Adipose tissue (tissue), 3 donors: ENCODE results near the gene PRG3. TPM values are rescaled to one million over a fixed set of nuclear protein-coding genes. Genes with fewer than 3 reads are reported as not detected.
"Not testable (repeated sequence)": the region's sequence is repeated elsewhere in the genome, so short reads cannot be mapped to it uniquely, and the experiment has no call there.

Experiments used
- H3K27ac ChIP-seq: one replicate; pipeline ENCODE4 v1.5.1; 2013; ENCODE audit warnings: low read depth, low read length
- WGBS, 3 donors: extraction: QIAGEN DNeasy Blood & Tissue Kit; methylation state at CpG; one replicate each; pipeline ENCODE4 v1.1.7; 2013; 5-methylcytosine and 5-hydroxymethylcytosine counted together
- polyA plus RNA-seq, 3 donors: library from polyadenylated mRNA; stranded (reverse); fragments of 200-250 nt; gene quantifications; one replicate each; pipeline ENCODE4 v1.2.3, GENCODE V29; 2013
- donor health status: healthy with polysubstance abuse.
- donor health status: Bipolar disorder and iron deficiency.
- donor health status: healthy.

The PRG3 gene
- polyA plus RNA-seq, 3 donors: not detected

- no peak overlapping the region for H3K27ac ChIP-seq
These were observed 29.3 kb upstream of the PRG3 start for GRCh38 chr11:57410287-57410686.

- 85 to 92% (median 88%) methylated on average over 18 of the region's 18 CpGs for WGBS, 3 donors
- no peak overlapping the region for H3K27ac ChIP-seq
These were observed 28.6 kb upstream of the PRG3 start for GRCh38 chr11:57409321-57410100.

GRCh38 chr11:57408771-57409170, 27.8 kb upstream of the PRG3 start:
- 61 to 65% (median 62%) methylated on average over 2 of the region's 2 CpGs for WGBS, 3 donors
- H3K27ac ChIP-seq: no peak overlapping the region

GRCh38 chr11:57407941-57408475, 27.1 kb upstream of the PRG3 start:
- no peak overlapping the region for H3K27ac ChIP-seq
- 93 to 95% (median 94%) methylated on average over 8 of the region's 8 CpGs for WGBS, 3 donors

DNA sequence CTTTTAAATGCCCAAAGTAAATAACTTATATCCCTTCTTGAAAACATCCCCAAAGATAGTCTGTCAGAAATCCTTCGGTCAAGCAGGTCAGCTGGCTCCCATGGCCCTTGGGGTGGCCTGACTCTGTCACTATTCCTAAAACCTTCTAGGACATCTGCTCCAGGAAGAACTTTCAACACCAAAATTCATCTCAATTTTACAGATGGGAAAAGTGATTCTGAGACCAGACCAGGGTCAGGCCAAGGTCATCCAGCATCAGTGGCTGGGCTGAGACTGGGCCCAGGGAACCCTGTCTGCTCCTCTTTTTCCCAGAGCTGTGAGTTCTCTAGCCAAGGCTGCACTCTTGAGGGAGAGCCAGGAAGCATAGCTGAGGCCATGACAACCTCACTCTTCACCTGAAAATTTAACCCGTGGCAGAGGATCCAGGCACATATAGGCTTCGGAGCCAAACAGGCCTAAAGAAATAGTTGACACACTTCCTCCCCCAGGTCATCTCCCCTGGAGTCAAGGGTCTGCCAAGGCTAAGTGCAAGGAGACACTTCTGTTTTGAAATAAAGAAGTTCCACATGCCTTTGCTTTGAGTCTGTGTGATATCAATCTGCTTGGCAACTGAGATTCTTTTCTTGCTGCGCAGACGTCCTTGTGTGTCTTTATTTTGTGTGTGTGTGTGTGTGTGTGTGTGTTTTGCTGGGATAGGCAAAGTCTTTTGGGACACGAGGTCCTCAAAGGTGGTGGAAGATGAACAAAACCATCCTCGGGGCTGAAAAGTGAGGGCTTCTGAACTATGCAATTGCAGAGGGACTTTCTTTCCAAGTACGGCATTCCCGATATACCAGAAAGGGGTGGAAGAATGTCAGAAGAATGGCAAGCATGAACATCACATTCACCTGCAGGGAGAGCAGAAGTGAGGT, 26.3 kb upstream of the PRG3 start:
- no peak overlapping the region for H3K27ac ChIP-seq
- 65 to 80% (median 74%) methylated on average over 9 of the region's 9 CpGs for WGBS, 3 donors

GRCh38 chr11:57406337-57406904, 25.5 kb upstream of the PRG3 start:
- 29 to 72% (median 39%) methylated on average over 4 of the region's 4 CpGs for WGBS, 3 donors
- H3K27ac ChIP-seq: no peak overlapping the region

GRCh38 chr11:57405271-57405860, 24.4 kb upstream of the PRG3 start:
- no peak overlapping the region for H3K27ac ChIP-seq
- WGBS, 3 donors: 77 to 89% (median 79%) methylated on average over 4 of the region's 4 CpGs

DNA sequence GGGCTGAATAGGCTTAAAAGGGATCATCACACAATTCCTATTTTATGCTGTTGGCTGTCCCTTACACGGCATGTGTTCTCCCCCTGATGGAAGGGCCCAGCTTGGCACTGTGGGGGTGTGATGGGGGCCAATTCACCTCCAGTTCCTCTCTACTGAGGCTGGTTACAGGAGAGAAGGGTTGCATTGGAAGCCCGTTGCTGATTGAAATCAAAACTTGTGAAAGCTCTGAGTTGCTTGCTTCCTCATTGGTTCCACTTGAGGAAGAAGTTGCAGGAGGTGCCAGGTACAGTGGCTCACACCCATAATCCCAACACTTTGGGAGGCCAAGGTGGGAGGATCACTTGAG, 22.8 kb upstream of the PRG3 start:
- WGBS, 3 donors: 65 to 78% (median 68%) methylated on average over 2 of the region's 2 CpGs
- H3K27ac ChIP-seq: no peak overlapping the region

DNA sequence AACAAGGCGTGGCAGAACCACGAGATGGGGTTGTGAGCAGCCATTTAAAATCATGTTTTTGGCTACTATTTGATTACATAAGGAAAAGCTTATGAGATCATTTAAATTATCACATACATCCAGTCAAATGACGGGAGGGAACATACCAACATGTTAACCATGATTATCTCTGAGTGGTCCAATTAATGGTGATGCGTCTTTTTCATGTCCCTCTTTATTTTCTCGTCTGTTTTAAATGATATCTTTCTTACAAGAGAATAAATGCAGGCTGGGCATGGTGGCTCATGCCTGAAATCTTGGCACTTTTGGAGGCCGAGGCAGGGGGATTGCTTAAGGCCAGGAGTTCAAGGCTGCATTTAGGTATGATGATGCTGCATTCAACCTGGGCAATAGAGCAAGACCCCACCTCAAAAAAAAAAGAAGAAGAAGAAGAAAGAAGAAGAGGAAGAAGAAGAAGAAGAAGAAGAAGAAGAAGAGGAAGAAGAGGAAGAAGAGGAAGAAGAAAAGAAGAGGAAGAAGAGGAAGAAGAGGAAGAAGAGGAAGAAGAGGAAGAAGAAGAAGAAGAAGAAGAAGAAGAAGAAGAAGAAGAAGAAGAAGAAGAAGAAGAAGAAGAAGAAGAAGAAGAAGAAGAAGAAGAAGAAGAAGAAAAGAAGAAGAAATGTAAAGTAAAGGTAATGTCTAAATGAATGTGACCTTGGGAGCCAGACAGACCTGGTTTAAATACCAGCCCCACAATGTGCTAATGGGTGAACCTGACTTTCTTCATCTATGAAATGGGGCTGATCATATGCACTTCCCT, 22.3 kb upstream of the PRG3 start:
- 84 to 87% (median 86%) methylated on average over 6 of the region's 6 CpGs for WGBS, 3 donors
- not testable (repeated sequence) for H3K27ac ChIP-seq

DNA sequence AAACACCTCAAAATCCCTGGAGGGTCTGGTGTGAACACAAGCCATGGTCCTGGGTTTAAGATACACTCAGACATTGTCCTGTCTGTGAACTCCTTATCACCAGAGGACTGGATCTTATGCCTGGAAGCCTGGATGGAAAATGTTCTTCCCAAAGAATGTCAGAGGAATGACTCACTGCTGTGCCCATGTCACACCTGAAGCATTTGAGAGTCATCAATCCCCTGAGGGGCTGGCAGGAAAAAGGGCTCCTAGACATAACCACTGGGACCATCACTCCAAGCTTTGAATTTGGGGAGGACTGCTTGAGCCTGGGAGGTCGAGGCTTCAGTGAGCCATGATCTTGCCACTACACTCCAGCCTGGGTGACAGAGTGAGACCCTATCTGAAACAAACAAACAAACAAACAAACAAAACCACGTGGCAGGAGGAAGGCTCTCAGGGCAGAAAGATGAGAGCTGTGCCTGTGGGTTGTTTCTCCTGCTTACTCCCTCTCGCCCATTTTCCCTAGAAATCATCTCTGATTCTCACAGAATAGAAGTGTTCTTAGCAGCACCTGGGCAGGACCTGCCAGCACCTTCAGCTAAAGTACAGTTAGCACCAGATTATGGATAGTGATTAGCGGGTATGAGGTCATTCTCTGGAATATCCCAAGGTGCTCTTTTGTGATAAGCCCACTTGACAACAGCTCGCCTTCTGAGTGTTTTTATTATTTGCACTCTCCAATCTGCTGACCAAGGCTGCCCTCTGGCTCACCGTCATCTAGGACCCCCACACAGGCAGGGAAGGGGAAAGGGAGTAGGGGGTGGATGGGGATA, 21.4 kb upstream of the PRG3 start:
- no peak overlapping the region for H3K27ac ChIP-seq
- WGBS, 3 donors: 49 to 77% (median 73%) methylated on average over 6 of the region's 6 CpGs

DNA sequence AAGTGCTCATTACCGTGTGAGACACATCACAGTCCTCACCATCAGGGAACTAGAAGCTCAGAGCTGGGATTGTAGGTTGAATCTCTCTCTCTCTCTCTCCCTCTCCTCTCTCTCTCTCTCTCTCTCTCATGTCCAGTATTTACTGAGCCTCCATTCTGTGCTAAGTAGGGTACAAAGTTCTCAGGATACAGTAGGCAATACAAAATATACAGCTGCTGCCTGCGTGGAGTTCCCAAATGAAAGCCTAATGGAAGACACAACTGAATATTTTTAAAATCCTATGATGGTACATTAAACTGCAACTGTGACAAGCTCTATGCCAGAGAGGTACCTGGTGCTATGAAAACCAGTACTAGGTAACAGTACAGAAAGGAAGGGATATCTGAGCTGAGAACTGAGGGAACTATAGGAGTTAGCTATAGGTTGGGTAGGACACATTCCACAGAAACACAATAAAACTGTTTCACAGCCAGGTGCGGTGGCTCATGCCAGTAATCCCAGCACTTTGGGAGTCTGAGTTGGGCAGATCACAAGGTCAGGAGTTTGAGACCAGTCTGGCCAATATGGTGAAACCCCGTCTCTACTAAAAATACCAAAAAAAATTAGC, 19.1 kb upstream of the PRG3 start:
- no peak overlapping the region for H3K27ac ChIP-seq
- 72 to 92% (median 92%) methylated on average over 4 of the region's 4 CpGs for WGBS, 3 donors

DNA sequence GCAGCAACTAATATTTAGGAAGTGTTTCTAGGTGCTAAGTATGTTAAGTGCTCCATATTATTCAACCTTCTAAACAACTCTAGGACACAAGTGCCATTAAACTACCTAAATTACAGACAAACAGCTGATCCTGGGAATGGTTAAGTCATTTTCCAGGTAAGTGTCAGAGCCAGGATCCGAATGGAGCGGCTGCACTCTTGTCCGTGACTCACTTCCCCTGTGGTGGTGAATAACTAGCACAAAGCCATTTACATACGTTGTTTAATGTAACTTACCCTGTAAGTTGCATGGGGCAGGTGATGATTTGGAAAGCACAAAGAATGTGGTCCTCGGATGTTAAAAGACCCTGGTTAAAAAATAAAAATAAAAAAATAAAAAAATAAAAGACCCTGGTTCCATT, 18.3 kb upstream of the PRG3 start:
- WGBS, 3 donors: 67 to 88% (median 68%) methylated on average over 5 of the region's 5 CpGs
- H3K27ac ChIP-seq: no peak overlapping the region

DNA sequence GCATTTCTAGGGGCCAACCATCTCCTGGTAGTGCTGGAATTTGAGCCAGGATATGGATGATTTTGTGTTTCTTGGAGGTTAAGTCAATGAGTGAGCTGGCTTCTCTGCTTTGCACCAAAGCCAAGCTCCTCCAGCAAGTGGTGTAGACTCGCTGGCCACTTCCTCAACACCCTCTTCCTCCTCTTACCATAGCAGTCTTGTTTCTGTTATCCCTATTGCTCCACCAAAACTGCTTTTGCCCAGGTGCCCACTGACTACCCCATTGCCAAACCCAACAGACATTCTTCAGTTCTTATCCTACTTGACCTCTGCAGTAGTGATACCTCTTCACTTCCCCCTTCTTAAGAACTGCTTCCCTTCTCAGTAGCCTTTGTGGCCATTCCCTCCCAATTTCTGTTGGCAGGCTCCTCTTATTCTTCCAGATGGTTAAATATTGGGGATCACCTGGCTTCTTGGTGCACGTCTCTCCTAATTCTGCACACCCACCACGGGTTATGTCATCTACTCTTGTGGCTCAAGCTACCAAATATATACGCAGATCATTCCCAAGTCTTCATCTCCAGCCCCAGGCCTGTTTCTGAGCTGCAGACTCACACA, 16.5 kb upstream of the PRG3 start:
- WGBS, 3 donors: 59 to 90% (median 59%) methylated on average over 4 of the region's 4 CpGs
- H3K27ac ChIP-seq: no peak overlapping the region

- no peak overlapping the region for H3K27ac ChIP-seq
- 64 to 79% (median 78%) methylated on average over 2 of the region's 2 CpGs for WGBS, 3 donors
These were observed 15.8 kb upstream of the PRG3 start for GRCh38 chr11:57396744-57397143.

DNA sequence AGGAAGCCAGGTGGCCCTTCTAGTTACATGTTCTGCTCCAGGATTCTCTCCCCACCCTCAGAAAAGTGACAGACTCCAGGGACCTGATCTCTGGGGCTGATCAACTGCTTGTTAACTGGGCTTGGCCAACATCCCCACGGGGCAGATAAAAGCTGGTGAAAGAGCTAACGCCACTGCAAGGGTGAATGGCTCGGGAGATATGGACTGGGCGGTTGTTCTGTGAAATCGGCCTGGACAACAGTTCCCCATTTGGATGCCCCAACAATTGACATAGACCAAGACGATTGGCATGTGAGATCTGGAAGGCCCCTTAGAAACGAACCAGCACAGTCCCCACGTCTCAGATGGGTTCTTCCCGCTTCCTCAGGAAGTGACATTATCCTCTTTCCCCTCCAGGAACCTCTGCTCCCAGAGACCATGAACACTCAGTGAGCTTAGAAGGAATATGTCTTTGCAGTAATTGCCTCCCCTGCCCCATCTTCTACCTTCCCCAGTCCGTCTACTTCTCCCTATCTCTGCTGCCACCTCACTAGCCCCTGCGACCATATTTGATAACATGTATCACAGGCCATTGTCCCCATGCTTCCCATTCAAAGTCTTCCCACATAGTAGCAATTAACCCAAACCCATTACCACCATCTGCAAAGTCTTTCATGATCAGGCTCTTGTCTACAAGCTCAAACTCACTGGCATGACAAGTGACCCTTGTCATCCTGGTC, 15.1 kb upstream of the PRG3 start:
- H3K27ac ChIP-seq: no peak overlapping the region
- 71 to 87% (median 74%) methylated on average over 11 of the region's 11 CpGs for whole genome bisulfite sequencing, 3 donors
